ENCODE measurements around the gene WNK4. TPM values are rescaled to one million over a fixed set of nuclear protein-coding genes. Genes with fewer than 3 reads are reported as not detected.

WNK4 gene
- total RNA-seq, 1 donor from 2014 or later: 0.58 TPM

DNA sequence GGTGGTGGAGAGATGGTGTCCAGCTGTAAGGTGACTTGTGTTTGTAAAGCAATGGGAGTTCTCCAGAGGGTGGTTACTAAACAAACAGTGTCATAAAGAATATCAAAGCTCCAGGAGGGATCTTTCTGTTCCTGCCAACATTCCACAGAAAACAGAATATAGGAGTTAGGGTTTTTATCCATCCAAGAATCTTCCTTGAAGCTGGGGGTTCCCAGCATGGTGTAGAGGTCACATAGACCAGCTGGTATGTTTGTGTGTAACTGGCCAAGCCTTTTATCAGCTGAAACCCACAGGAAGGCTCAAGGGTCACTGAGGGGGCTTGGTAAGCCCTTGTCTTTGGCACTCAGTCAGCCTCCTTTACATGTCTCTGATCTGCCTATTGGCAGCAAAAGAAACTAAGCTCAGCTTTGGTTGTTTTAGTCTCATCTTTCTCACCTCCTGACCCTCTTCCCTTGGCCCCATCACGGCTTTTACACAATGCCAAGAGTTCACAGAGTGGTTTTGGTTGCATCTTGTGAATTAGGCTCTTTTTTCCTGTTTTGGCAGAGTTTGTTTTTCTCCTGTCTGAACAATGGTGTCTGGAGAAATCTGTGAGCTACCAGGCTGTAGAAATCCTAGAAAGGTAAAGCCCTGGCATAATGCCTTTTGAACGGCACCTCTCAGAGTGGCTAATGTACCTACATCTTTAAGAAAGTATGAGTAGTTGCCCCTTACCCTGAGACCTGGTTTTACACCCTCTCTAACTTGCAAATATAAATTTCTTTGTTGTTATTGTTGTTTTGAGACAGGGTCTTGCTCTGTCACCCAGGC is 22.9 kb downstream of the WNK4 start:
- H3K4me3 Mint-ChIP-seq: no peak overlapping the region

GRCh38 chr17:42804918-42805367 is 24.5 kb downstream of the WNK4 start:
- TF ChIP-seq, protein P1, sequence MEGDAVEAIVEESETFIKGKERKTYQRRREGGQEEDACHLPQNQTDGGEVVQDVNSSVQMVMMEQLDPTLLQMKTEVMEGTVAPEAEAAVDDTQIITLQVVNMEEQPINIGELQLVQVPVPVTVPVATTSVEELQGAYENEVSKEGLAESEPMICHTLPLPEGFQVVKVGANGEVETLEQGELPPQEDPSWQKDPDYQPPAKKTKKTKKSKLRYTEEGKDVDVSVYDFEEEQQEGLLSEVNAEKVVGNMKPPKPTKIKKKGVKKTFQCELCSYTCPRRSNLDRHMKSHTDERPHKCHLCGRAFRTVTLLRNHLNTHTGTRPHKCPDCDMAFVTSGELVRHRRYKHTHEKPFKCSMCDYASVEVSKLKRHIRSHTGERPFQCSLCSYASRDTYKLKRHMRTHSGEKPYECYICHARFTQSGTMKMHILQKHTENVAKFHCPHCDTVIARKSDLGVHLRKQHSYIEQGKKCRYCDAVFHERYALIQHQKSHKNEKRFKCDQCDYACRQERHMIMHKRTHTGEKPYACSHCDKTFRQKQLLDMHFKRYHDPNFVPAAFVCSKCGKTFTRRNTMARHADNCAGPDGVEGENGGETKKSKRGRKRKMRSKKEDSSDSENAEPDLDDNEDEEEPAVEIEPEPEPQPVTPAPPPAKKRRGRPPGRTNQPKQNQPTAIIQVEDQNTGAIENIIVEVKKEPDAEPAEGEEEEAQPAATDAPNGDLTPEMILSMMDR (conservative IDR thresholded peaks at IDR 0.05): no peak
- Mint-ChIP-seq H3K27ac (ENCODE audit: unreplicated experiment) (no peak overlapping the region), H3K36me3 (ENCODE audit: low read depth) (peaks cover 3% of the 10 kb centered on the region), H3K4me1 (no peaks in the 10 kb centered on the region), H3K4me3 (no peak overlapping the region), H3K9me3 (no peaks in the 10 kb centered on the region), H3K27me3 (ENCODE audit: low read depth) (peaks cover 21% of the 10 kb centered on the region)
- no peak for DNase-seq (ENCODE audit: low read depth, low spot score)

More for the DNA sequence above, 22.9 kb downstream of the WNK4 start:
- H3K27ac Mint-ChIP-seq (ENCODE audit: unreplicated experiment): peak overlapping the region; percentile 16
- H3K9me3 Mint-ChIP-seq: peaks cover 3% of the 10 kb centered on the region
- TF ChIP-seq, protein P1 (conservative IDR thresholded peaks at IDR 0.05): no peak
- DNase-seq (ENCODE audit: low read depth, low spot score): no peak
- H3K27me3 Mint-ChIP-seq (ENCODE audit: low read depth): peaks cover 26% of the 10 kb centered on the region
- H3K4me1 Mint-ChIP-seq: peaks cover 6% of the 10 kb centered on the region
- H3K36me3 Mint-ChIP-seq (ENCODE audit: low read depth): peaks cover 5% of the 10 kb centered on the region

- H3K4me3 Mint-ChIP-seq: no peak overlapping the region
- H3K9me3 Mint-ChIP-seq: no peaks in the 10 kb centered on the region
- DNase-seq (ENCODE audit: low read depth, low spot score): no peak
- TF ChIP-seq, protein P1 (conservative IDR thresholded peaks at IDR 0.05): no peak
- no peaks in the 10 kb centered on the region for H3K4me1 Mint-ChIP-seq
- no peak overlapping the region for H3K27ac Mint-ChIP-seq (ENCODE audit: unreplicated experiment)
- peaks cover 3% of the 10 kb centered on the region for H3K36me3 Mint-ChIP-seq (ENCODE audit: low read depth)
- H3K27me3 Mint-ChIP-seq (ENCODE audit: low read depth): peaks cover 12% of the 10 kb centered on the region
These were observed 25.8 kb downstream of the WNK4 start for GRCh38 chr17:42806249-42806648.

- no peaks in the 10 kb centered on the region for H3K9me3 Mint-ChIP-seq
- no peak overlapping the region for H3K4me3 Mint-ChIP-seq
- peaks cover 6% of the 10 kb centered on the region for H3K36me3 Mint-ChIP-seq (ENCODE audit: low read depth)
- TF ChIP-seq, protein P1 (conservative IDR thresholded peaks at IDR 0.05): no peak
- H3K4me1 Mint-ChIP-seq: no peaks in the 10 kb centered on the region
- no peak overlapping the region for H3K27ac Mint-ChIP-seq (ENCODE audit: unreplicated experiment)
- no peak for DNase-seq (ENCODE audit: low read depth, low spot score)
- peaks cover under 1% of the 10 kb centered on the region for H3K27me3 Mint-ChIP-seq (ENCODE audit: low read depth)
These were observed 28.8 kb downstream of the WNK4 start for GRCh38 chr17:42809250-42809649.

DNA sequence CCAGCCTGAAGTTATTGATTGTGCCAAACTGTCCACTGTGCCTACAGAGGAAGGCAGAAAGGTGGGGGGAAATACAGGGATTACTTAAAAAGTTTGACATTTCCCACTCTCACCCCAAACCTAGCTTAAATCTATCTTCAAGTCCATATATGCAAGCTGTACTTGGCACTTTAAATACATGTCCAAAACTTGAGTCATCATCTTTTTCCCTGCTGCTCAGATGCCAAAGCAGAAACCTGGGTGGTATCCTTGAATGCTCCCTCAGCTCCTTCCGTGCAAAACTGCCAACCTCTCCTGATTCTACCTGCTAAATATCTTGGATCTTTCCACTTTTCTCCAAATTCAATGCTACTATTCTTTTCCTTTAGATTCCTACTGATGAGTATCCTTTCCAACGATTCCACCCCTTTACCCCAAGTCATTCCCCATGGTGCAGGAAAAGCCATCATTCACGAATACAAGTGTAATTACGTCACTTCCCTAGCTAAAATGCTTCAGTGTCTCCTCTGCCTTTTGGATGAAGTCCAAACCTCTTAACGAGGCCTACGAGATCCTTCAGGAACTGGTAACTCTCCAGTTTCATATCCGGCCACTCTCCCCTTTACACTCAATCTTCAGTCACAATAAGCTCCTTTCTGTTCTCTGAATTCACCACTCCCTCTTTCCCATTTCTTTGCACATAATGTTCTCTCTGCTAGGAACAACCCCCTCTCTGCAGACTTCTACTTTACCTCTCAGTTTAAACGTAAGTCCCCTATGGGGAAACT is 34.4 kb downstream of the WNK4 start:
- H3K27ac Mint-ChIP-seq (ENCODE audit: unreplicated experiment): peak overlapping the region; percentile 23
- TF ChIP-seq, protein P1 (conservative IDR thresholded peaks at IDR 0.05): no peak
- peaks cover 6% of the 10 kb centered on the region for H3K36me3 Mint-ChIP-seq (ENCODE audit: low read depth)
- no peaks in the 10 kb centered on the region for H3K4me1 Mint-ChIP-seq
- H3K27me3 Mint-ChIP-seq (ENCODE audit: low read depth): no peaks in the 10 kb centered on the region
- no peaks in the 10 kb centered on the region for H3K9me3 Mint-ChIP-seq
- H3K4me3 Mint-ChIP-seq: no peak overlapping the region
- no peak for DNase-seq (ENCODE audit: low read depth, low spot score)

Data from neural crest cell (in vitro differentiated cells).